HEK293 (cell line): ENCODE results near the gene RNF169.

Experiments
- CTCF ChIA-PET: fragments of 350-600 bp; formaldehyde crosslinking; extraction: SDS; loops from one replicate; lab custom pipeline; 2021; ENCODE audit warnings: antibody characterized with exemption; lab: Yijun Ruan, JAX
- POLR2A ChIA-PET: fragments of 300-600 bp; formaldehyde crosslinking; extraction: SDS; loops from one replicate; lab custom pipeline; 2020; ENCODE audit warnings: antibody characterized with exemption, inconsistent platforms; lab: Yijun Ruan, JAX
- H3K27ac ChIP-seq: fragments of 200-500 bp; sonication (Bioruptor generic); 2 replicates; pipeline ENCODE4 v1.5.1; 2014; ENCODE audit warnings: low read depth, low read length, control low read depth, inconsistent platforms; ENCODE audit errors: extremely low read depth
- H3K36me3 ChIP-seq, 2 experiments: fragments of 200-500 bp in 1 of 2; sonication (Bioruptor generic) in 1 of 2; 1 replicate in 1 of 2; 2 replicates in 1 of 2; pipeline ENCODE4 v1.5.1; 2014 to 2017; ENCODE audit warnings: inconsistent platforms in 2 of 2, low read length in 2 of 2; ENCODE audit not compliant: control insufficient read depth in 2 of 2, insufficient read depth in 1 of 2
- H3K4me1 ChIP-seq: fragments of 200-500 bp; sonication (Bioruptor generic); 2 replicates; pipeline ENCODE4 v1.5.1; 2014; ENCODE audit warnings: mild to moderate bottlenecking, low read length, inconsistent platforms; ENCODE audit not compliant: control insufficient read depth, insufficient read depth
- H3K4me3 ChIP-seq: 2 replicates; pipeline ENCODE4 v1.5.1; 2011; ENCODE audit warnings: low read depth, mild to moderate bottlenecking, control low read depth, low read length, moderate library complexity
- H3K9me3 ChIP-seq: fragments of 200-500 bp; sonication (Bioruptor generic); 2 replicates; pipeline ENCODE4 v1.5.1; 2014; ENCODE audit warnings: low read depth, low read length, inconsistent platforms; ENCODE audit not compliant: control insufficient read depth, insufficient read depth
- GFI1B ChIP-seq: fragments of 450-650 bp; formaldehyde crosslinking; IDR thresholded peaks from 2 replicates; pipeline ENCODE4 v1.5.1; 2016; ENCODE audit warnings: missing biosample characterization, missing genetic modification characterization
- SCRT1 ChIP-seq: fragments of 450-650 bp; formaldehyde crosslinking; IDR thresholded peaks from 2 replicates; pipeline ENCODE4 v1.5.1; 2016; ENCODE audit warnings: missing biosample characterization, missing genetic modification characterization, borderline replicate concordance
- SCRT2 ChIP-seq: fragments of 450-650 bp; formaldehyde crosslinking; IDR thresholded peaks from 2 replicates; pipeline ENCODE4 v1.5.1; 2016; ENCODE audit warnings: missing biosample characterization, missing genetic modification characterization
- SETDB1 ChIP-seq: IDR thresholded peaks from one replicate; pipeline ENCODE4 v1.6.1; 2017; ENCODE audit warnings: mild to moderate bottlenecking, low read length, moderate library complexity, mixed read lengths; ENCODE audit not compliant: insufficient read length
- TSHZ1 ChIP-seq: fragments of 450-650 bp; formaldehyde crosslinking; IDR thresholded peaks from 2 replicates; pipeline ENCODE4 v1.5.1; 2016; ENCODE audit warnings: missing biosample characterization, missing genetic modification characterization, borderline replicate concordance
- ZEB2 ChIP-seq: fragments of 450-650 bp; formaldehyde crosslinking; IDR thresholded peaks from 2 replicates; pipeline ENCODE4 v1.5.1; 2016; ENCODE audit warnings: missing biosample characterization, missing genetic modification characterization
- ZIC2 ChIP-seq: fragments of 450-650 bp; formaldehyde crosslinking; IDR thresholded peaks from 2 replicates; pipeline ENCODE4 v1.5.1; 2016; ENCODE audit warnings: missing biosample characterization, missing genetic modification characterization
- ZNF2 ChIP-seq: fragments of 450-650 bp; formaldehyde crosslinking; IDR thresholded peaks from 2 replicates; pipeline ENCODE4 v1.5.1; 2016; ENCODE audit warnings: missing biosample characterization, missing genetic modification characterization
- ZNF292 ChIP-seq: fragments of 450-650 bp; formaldehyde crosslinking; IDR thresholded peaks from 2 replicates; pipeline ENCODE4 v1.5.1; 2016; ENCODE audit warnings: low read depth, missing biosample characterization, missing genetic modification characterization, borderline replicate concordance
- ZNF335 ChIP-seq: fragments of 450-650 bp; formaldehyde crosslinking; conservative IDR thresholded peaks from 2 replicates; pipeline ENCODE4 v1.5.1; 2016; ENCODE audit warnings: missing biosample characterization, missing genetic modification characterization
- ZNF654 ChIP-seq: fragments of 450-650 bp; formaldehyde crosslinking; IDR thresholded peaks from 2 replicates; pipeline ENCODE4 v1.5.1; 2016; ENCODE audit warnings: low read depth, missing biosample characterization, missing genetic modification characterization
- ZNF660 ChIP-seq: fragments of 450-650 bp; IDR thresholded peaks from 2 replicates; pipeline ENCODE4 v1.5.1; 2018; ENCODE audit warnings: missing biosample characterization, mild to moderate bottlenecking, missing genetic modification characterization
- TF ChIP-seq, protein P1 (sequence below): fragments of 450-650 bp; formaldehyde crosslinking; conservative IDR thresholded peaks from 2 replicates; pipeline ENCODE4 v1.5.1; 2016; ENCODE audit warnings: low read depth, missing biosample characterization, missing genetic modification characterization
- TF ChIP-seq, protein P2 (sequence below): fragments of 450-650 bp; formaldehyde crosslinking; IDR thresholded peaks from 2 replicates; pipeline ENCODE4 v1.5.1; 2016; ENCODE audit warnings: missing biosample characterization, missing genetic modification characterization

Gene RNF169

DNA sequence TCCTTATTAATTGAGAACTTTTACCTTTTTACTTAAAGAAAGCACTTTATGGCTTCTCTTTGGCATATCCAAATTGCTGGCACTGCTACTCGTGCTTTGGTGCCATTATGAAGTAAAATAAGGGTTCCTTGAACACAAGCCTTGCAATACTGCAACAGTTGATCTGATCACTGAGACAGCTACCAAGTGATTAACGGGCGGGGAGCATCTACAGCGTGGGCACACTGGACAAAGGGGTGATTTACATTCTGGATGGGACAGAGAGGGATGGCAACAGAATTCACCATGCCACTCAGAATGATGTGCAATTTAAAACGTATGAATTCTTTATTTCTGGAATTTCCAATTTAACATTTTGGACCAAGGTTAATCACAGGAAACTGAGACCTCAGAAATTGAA, 25.1 kb upstream of the RNF169 start (continued):
- TF ChIP-seq, protein P1, sequence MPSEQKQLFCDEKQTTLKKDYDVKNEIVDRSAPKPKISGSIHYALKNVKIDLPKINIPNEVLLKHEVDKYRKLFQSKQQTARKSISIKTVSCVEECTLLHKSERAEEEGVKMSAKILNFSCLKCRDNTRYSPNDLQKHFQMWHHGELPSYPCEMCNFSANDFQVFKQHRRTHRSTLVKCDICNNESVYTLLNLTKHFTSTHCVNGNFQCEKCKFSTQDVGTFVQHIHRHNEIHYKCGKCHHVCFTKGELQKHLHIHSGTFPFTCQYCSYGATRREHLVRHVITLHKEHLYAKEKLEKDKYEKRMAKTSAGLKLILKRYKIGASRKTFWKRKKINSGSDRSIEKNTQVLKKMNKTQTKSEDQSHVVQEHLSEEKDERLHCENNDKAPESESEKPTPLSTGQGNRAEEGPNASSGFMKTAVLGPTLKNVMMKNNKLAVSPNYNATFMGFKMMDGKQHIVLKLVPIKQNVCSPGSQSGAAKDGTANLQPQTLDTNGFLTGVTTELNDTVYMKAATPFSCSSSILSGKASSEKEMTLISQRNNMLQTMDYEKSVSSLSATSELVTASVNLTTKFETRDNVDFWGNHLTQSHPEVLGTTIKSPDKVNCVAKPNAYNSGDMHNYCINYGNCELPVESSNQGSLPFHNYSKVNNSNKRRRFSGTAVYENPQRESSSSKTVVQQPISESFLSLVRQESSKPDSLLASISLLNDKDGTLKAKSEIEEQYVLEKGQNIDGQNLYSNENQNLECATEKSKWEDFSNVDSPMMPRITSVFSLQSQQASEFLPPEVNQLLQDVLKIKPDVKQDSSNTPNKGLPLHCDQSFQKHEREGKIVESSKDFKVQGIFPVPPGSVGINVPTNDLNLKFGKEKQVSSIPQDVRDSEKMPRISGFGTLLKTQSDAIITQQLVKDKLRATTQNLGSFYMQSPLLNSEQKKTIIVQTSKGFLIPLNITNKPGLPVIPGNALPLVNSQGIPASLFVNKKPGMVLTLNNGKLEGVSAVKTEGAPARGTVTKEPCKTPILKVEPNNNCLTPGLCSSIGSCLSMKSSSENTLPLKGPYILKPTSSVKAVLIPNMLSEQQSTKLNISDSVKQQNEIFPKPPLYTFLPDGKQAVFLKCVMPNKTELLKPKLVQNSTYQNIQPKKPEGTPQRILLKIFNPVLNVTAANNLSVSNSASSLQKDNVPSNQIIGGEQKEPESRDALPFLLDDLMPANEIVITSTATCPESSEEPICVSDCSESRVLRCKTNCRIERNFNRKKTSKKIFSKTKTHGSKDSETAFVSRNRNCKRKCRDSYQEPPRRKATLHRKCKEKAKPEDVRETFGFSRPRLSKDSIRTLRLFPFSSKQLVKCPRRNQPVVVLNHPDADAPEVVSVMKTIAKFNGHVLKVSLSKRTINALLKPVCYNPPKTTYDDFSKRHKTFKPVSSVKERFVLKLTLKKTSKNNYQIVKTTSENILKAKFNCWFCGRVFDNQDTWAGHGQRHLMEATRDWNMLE (tag by site-specific recombination) = no peak
- no peak for TF ChIP-seq ZNF292 (tag by site-specific recombination)
- no peak for TF ChIP-seq GFI1B

DNA sequence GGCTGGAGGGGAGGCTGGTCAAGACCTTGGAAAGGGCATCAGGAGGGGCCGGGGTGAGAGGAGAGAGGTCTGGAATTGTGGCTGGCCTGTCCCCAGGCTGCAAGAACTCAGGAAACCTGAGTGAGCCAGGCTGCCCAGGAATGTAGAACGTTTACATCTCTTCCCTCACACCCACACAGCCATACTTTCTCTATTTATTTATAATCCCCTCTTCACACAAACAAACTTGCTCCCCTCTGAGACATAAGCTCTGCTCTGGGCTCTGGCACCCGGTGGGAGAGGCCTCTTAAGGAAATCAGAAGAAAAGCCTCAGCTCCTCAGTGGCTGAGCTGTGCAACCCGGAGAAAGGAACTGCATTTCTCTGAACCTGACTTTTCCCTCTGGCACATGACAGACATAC, 22.9 kb upstream of the RNF169 start:
- no peaks in the 10 kb centered on the region for H3K4me1 ChIP-seq
- POLR2A ChIA-PET = no interaction called here
- CTCF ChIA-PET = interaction anchor here (0.7 to 9.2 kb wide), 14 partner anchors 9 to 415 kb away, joined by 3 to 103 read pairs (median 6); no protein-coding TSS in a partner anchor
- no peaks in the 10 kb centered on the region for H3K36me3 ChIP-seq
- H3K4me3 ChIP-seq = no peak overlapping the region
- H3K9me3 ChIP-seq = no peaks in the 10 kb centered on the region
- TF ChIP-seq SETDB1 (no peak), ZEB2 (tag by site-specific recombination) (no peak)
- no peak overlapping the region for H3K27ac ChIP-seq

- Histone ChIP-seq H3K9me3 (no peaks in the 10 kb centered on the region), H3K4me1 (no peaks in the 10 kb centered on the region), H3K4me3 (no peak overlapping the region), H3K36me3 (no peaks in the 10 kb centered on the region), H3K27ac (no peak overlapping the region)
- ChIA-PET POLR2A (no interaction called here), CTCF (interaction anchor here (0.6 to 9.2 kb wide), 21 partner anchors 9 to 277 kb away, joined by 3 to 103 read pairs (median 4); no protein-coding TSS in a partner anchor)
- TF ChIP-seq, protein P2, sequence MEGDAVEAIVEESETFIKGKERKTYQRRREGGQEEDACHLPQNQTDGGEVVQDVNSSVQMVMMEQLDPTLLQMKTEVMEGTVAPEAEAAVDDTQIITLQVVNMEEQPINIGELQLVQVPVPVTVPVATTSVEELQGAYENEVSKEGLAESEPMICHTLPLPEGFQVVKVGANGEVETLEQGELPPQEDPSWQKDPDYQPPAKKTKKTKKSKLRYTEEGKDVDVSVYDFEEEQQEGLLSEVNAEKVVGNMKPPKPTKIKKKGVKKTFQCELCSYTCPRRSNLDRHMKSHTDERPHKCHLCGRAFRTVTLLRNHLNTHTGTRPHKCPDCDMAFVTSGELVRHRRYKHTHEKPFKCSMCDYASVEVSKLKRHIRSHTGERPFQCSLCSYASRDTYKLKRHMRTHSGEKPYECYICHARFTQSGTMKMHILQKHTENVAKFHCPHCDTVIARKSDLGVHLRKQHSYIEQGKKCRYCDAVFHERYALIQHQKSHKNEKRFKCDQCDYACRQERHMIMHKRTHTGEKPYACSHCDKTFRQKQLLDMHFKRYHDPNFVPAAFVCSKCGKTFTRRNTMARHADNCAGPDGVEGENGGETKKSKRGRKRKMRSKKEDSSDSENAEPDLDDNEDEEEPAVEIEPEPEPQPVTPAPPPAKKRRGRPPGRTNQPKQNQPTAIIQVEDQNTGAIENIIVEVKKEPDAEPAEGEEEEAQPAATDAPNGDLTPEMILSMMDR (tag by site-specific recombination) = peak; percentile 81
- TF ChIP-seq ZNF654 (tag by site-specific recombination) (peak; percentile 64), SCRT1 (tag by site-specific recombination) (peak; percentile 99), TSHZ1 (no peak), ZIC2 (no peak), ZNF660 (tag by site-specific recombination) (0 out of 2 replicates have a peak, but pooled peaks have one; percentile 25), ZNF335 (0 out of 2 replicates have a peak, but pooled peaks have one; percentile 8), SCRT2 (tag by site-specific recombination) (peak; percentile 99), ZNF2 (tag by site-specific recombination) (peak; percentile 97)
These were observed 22.0 kb upstream of the RNF169 start for GRCh38 chr11:74726547-74727182.
